ENCODE results near the gene UBE2O. TPM values are rescaled to one million over a fixed set of nuclear protein-coding genes. Genes with fewer than 3 reads are reported as not detected.

Gene UBE2O
- total RNA-seq, 1 experiment from 2014 or later: 68.9 TPM

DNA sequence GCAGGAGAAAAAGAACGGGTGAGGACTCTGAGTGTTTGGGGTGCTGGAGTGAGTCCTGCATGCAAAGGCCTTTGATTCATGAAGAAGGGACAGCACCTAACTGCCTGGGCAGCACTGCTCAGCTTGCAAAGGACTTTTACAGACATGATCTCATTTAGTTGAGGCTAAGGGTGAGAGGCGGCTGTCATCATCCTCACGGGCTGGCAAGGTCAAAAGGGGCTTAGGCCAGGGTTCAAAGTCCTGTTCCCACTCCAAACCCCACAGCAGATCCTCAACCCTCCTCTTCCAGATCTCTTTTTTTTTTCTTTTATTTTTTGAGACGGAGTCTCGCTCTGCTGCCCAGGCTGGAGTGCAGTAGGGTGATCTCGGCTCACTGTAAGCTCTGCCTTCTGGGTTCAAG is 43.5 kb upstream of the UBE2O start (continued):
- TF ChIP-seq, protein P1, sequence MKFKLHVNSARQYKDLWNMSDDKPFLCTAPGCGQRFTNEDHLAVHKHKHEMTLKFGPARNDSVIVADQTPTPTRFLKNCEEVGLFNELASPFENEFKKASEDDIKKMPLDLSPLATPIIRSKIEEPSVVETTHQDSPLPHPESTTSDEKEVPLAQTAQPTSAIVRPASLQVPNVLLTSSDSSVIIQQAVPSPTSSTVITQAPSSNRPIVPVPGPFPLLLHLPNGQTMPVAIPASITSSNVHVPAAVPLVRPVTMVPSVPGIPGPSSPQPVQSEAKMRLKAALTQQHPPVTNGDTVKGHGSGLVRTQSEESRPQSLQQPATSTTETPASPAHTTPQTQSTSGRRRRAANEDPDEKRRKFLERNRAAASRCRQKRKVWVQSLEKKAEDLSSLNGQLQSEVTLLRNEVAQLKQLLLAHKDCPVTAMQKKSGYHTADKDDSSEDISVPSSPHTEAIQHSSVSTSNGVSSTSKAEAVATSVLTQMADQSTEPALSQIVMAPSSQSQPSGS (CRISPR knock-in tag; IDR thresholded peaks at IDR 0.05; ENCODE audit: borderline replicate concordance, low read depth): no peak
- TF ChIP-seq, protein P2, sequence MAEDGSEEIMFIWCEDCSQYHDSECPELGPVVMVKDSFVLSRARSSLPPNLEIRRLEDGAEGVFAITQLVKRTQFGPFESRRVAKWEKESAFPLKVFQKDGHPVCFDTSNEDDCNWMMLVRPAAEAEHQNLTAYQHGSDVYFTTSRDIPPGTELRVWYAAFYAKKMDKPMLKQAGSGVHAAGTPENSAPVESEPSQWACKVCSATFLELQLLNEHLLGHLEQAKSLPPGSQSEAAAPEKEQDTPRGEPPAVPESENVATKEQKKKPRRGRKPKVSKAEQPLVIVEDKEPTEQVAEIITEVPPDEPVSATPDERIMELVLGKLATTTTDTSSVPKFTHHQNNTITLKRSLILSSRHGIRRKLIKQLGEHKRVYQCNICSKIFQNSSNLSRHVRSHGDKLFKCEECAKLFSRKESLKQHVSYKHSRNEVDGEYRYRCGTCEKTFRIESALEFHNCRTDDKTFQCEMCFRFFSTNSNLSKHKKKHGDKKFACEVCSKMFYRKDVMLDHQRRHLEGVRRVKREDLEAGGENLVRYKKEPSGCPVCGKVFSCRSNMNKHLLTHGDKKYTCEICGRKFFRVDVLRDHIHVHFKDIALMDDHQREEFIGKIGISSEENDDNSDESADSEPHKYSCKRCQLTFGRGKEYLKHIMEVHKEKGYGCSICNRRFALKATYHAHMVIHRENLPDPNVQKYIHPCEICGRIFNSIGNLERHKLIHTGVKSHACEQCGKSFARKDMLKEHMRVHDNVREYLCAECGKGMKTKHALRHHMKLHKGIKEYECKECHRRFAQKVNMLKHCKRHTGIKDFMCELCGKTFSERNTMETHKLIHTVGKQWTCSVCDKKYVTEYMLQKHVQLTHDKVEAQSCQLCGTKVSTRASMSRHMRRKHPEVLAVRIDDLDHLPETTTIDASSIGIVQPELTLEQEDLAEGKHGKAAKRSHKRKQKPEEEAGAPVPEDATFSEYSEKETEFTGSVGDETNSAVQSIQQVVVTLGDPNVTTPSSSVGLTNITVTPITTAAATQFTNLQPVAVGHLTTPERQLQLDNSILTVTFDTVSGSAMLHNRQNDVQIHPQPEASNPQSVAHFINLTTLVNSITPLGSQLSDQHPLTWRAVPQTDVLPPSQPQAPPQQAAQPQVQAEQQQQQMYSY (CRISPR knock-in tag; IDR thresholded peaks at IDR 0.05): no peak
- TF ChIP-seq ZNF396 (CRISPR knock-in tag; IDR thresholded peaks at IDR 0.05; ENCODE audit: borderline replicate concordance) (no peak), ATF3 (CRISPR knock-in tag; conservative IDR thresholded peaks at IDR 0.05) (no peak), JAZF1 (CRISPR knock-in tag; IDR thresholded peaks at IDR 0.05) (no peak), GRHL2 (CRISPR knock-in tag; IDR thresholded peaks at IDR 0.05; ENCODE audit: insufficient replicate concordance, severe bottlenecking) (no peak)
- TF ChIP-seq, protein P3, sequence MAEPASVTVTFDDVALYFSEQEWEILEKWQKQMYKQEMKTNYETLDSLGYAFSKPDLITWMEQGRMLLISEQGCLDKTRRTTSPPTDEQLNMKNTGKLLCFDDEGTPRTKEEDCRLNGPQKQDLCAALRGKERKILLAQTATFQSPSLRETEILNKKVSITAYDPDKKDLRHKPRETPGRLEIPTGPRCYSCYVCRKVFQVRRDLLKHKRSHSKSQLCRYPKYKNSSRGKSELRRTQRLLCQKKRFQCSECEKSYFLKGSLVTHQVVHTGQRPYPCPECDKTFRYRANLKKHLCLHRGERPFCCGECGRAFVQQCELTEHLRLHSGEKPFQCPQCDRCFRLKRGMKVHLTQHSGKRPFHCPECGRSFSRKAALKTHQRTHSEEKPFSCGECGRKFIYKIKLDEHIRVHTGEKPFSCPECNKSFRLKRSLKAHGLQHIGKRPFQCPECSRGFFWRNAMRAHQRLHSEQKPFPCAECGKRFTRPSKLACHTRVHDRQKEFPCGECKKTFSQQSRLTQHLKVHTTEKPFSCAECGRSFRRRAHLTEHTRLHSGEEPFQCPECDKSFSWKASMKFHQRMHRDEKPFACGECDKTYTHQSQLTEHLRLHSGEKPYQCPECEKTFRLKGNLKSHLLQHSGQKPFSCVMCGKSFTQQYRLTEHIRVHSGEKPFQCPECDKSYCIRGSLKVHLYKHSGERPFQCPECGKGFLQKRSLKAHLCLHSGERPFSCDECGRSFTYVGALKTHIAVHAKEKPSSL (CRISPR knock-in tag; conservative IDR thresholded peaks at IDR 0.05): no peak
- TF ChIP-seq, protein P4, sequence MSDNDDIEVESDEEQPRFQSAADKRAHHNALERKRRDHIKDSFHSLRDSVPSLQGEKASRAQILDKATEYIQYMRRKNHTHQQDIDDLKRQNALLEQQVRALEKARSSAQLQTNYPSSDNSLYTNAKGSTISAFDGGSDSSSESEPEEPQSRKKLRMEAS (CRISPR knock-in tag; IDR thresholded peaks at IDR 0.05): no peak
- TF ChIP-seq, protein P5, sequence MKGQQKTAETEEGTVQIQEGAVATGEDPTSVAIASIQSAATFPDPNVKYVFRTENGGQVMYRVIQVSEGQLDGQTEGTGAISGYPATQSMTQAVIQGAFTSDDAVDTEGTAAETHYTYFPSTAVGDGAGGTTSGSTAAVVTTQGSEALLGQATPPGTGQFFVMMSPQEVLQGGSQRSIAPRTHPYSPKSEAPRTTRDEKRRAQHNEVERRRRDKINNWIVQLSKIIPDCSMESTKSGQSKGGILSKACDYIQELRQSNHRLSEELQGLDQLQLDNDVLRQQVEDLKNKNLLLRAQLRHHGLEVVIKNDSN (CRISPR knock-in tag; IDR thresholded peaks at IDR 0.05): no peak

- ChIA-PET POLR2A (no interaction called here), CTCF (no interaction called here)
- DNase-seq (ENCODE audit: low spot score) (no peak), ATAC-seq (no peak)
- H3K4me3 Mint-ChIP-seq: no peak overlapping the region
- peaks cover 48% of the 10 kb centered on the region for H3K4me1 Mint-ChIP-seq
- TF ChIP-seq ATF1 (CRISPR knock-in tag; IDR thresholded peaks at IDR 0.05): no peak
- no peak for TF ChIP-seq TP53 (CRISPR knock-in tag; IDR thresholded peaks at IDR 0.05)
- no peak for TF ChIP-seq NR2C2 (CRISPR knock-in tag; IDR thresholded peaks at IDR 0.05)
- no peak for TF ChIP-seq FOXK1 (CRISPR knock-in tag; IDR thresholded peaks at IDR 0.05)
- no peak for TF ChIP-seq CBFB (CRISPR knock-in tag; IDR thresholded peaks at IDR 0.05; ENCODE audit: low read depth)
- no peak for TF ChIP-seq GTF2I (CRISPR knock-in tag; conservative IDR thresholded peaks at IDR 0.05)
- no peak for TF ChIP-seq ZNF423 (CRISPR knock-in tag; IDR thresholded peaks at IDR 0.05)
- TF ChIP-seq ZNF416 (CRISPR knock-in tag; IDR thresholded peaks at IDR 0.05): no peak
- peaks cover 5% of the 10 kb centered on the region for H3K27me3 Mint-ChIP-seq (ENCODE audit: low read depth)
- H3K36me3 Mint-ChIP-seq: no peaks in the 10 kb centered on the region
- no peaks in the 10 kb centered on the region for H3K9me3 Mint-ChIP-seq
- H3K27ac Mint-ChIP-seq: no peak overlapping the region
Measured at GRCh38 chr17:76495663-76496400, 42.9 kb upstream of the UBE2O start.
